Measurements from ENCODE around the gene RPS17.
"Not testable (repeated sequence)": the region's sequence is repeated elsewhere in the genome, so short reads cannot be mapped to it uniquely, and the experiment has no call there.

RPS17 gene

DNA sequence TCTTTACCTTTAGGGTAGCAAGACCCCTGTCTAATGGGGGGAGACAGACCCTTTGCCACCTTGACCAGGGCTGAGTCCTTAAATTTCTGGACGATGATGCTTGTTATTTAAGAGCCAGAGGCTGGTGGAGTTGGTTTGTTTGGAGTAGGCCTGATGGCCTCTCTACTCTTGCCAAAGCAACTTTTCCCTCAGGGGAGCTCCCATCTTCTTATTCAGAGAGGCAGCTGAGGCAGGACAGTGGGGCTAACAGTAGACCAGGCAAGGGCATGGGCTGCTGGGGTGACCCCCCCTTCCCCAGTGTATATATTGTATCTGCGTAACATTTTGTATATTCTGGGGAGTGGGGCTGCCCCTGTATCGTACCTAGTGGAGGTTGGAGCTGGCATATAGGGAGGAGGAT is 10.3 kb downstream of the RPS17 start:
- no peak for ATAC-seq (replicated peaks)
- H3K27me3 Mint-ChIP-seq: no peaks in the 10 kb centered on the region
- H3K27ac Mint-ChIP-seq: no peak overlapping the region
- H3K4me1 Mint-ChIP-seq: peaks cover 19 to 27% of the 10 kb centered on the region in 2 donors
- H3K36me3 Mint-ChIP-seq: peaks cover 26 to 29% of the 10 kb centered on the region in 2 donors
- H3K4me3 Mint-ChIP-seq: no peak overlapping the region
- H3K9me3 Mint-ChIP-seq: peaks cover 0 to 2% of the 10 kb centered on the region in 2 donors
- no peak for DNase-seq

DNA sequence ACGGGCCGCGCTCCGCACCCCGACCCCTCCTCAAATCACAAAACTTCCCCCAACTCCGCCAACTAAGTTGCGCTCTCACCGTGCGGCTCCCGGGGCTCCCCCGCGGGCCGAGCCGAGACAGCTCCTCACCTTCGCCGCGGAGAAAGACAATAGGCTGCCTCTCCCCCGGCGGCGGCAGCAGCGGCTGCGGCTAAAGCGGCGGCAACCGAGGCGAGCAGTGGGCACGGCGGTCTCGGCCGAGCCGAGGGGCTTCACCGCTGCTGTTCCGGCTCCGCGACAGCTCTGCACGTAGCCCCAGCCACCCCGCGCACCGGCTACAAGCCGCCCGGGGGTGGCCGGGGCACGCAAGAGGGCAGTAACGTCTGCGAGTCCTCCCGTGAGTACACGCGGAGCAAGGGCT is 26.7 kb downstream of the RPS17 start:
- not testable (repeated sequence) for H3K27ac Mint-ChIP-seq; H3K9me3 Mint-ChIP-seq; H3K36me3 Mint-ChIP-seq; H3K4me1 Mint-ChIP-seq; H3K27me3 Mint-ChIP-seq; DNase-seq; ATAC-seq (replicated peaks); H3K4me3 Mint-ChIP-seq

DNA sequence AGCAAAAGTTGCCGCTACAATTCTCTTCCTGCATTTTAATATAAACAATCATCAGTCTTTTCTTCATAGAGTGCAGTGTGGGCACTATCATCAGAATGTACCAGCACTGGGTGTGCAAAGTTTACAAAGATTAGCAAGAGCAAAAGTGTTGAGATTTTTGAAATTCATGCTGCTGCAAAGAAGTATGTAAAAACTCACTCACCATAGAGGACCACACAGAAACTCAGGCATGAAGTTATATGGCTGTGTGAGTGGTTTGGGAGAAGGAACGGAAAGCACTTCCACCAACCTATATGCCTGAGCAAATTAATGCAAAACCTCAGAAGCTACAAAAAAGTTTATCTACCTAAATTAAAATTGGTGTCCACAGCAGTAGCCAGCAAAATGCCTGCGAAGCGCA is 32.6 kb downstream of the RPS17 start:
- H3K27ac Mint-ChIP-seq: peak overlapping the region; percentile 1
- ATAC-seq (replicated peaks); H3K36me3 Mint-ChIP-seq; DNase-seq; H3K4me3 Mint-ChIP-seq; H3K27me3 Mint-ChIP-seq; H3K4me1 Mint-ChIP-seq; H3K9me3 Mint-ChIP-seq: not testable (repeated sequence)

DNA sequence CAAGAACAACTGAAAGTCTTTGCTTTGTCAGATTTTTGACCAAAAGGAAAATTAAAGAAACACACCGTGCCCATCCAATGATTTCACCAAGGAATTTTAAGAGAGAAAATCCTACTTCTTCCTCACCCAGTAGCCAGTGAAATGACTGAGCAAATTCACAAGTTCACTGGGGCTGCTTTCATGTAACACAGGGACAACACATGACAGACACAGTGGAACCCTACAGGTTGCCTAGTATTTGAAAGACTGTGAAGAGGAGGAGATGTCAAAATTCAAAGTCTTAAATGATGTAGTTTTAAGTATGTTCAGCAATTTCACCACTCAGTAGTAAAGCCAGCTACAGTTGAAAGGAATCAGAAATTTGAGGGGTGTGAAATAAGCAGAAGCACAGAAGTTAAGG is 33.2 kb downstream of the RPS17 start:
- not testable (repeated sequence) for H3K36me3 Mint-ChIP-seq; DNase-seq; H3K27me3 Mint-ChIP-seq; H3K27ac Mint-ChIP-seq; H3K9me3 Mint-ChIP-seq; H3K4me1 Mint-ChIP-seq; H3K4me3 Mint-ChIP-seq; ATAC-seq (replicated peaks)

DNA sequence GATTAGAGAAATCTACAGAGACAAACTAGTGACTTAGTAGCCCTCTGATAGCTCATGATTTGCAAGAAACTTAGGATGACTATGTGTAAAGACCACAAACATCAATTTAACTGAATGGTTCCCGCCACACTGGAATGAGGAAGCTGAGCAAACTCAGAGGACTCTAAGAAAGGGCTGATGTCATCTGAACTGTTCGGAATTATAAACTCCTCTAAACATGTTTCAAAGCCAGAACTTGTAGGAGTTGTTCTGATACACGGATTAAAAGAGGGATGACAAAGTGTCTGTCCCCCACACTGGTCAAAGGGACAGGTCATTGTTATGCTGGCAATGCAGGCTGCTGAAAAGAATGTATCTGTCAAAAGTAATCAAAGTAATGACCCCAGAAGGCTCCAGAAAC is 34.4 kb downstream of the RPS17 start:
- not testable (repeated sequence) for H3K4me1 Mint-ChIP-seq, DNase-seq, H3K27ac Mint-ChIP-seq, H3K4me3 Mint-ChIP-seq, H3K27me3 Mint-ChIP-seq, H3K36me3 Mint-ChIP-seq, H3K9me3 Mint-ChIP-seq
- peak in 1 of 2 donors; percentile 52 for ATAC-seq (replicated peaks)

DNA sequence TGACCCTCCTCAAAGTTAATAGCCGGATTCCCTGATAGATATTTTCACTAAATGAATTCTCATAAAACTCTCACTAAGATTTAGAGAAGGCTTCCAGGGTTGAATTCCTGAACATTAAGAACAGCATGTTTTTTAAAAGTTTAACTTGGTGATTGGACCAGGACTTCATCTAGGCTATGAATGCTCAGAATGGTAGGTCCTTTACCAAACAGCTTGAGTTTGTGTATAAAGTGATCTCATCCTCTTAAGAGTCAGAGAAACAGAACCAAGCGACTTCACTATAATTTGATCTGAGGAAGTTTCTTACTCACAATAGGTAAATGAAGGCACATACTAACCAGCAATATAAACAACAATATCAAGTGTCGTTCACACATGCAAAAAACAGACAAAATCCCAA is 36.2 kb downstream of the RPS17 start:
- not testable (repeated sequence) for ATAC-seq (replicated peaks); H3K9me3 Mint-ChIP-seq; H3K4me3 Mint-ChIP-seq; H3K4me1 Mint-ChIP-seq; DNase-seq; H3K27me3 Mint-ChIP-seq; H3K36me3 Mint-ChIP-seq; H3K27ac Mint-ChIP-seq

- not testable (repeated sequence) for DNase-seq, H3K36me3 Mint-ChIP-seq, H3K4me3 Mint-ChIP-seq, H3K27me3 Mint-ChIP-seq, H3K27ac Mint-ChIP-seq, H3K9me3 Mint-ChIP-seq, H3K4me1 Mint-ChIP-seq
- ATAC-seq (replicated peaks): peak; percentile 69 to 73
Observed at GRCh38 chr15:82502700-82503339, 37.4 kb downstream of the RPS17 start.

DNA sequence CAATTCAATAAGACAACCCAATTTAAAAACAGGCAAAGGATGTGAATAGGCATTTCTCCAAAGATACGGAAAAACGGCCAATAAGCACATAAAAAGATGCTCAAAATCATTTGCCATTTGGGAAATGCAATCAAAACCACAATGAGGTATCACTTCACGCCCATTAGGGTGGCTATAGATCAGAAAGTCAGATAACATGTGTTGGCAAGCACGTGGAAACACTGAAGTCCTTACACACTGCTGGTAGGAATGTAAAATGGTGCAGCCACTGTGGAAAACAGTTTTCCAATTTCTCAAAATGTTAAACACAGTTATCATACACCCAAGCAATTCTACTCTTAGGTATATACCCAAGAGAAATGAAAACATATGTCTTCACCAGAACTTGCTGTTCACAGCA is 39.5 kb downstream of the RPS17 start:
- H3K4me1 Mint-ChIP-seq; H3K36me3 Mint-ChIP-seq; DNase-seq; H3K27ac Mint-ChIP-seq; H3K4me3 Mint-ChIP-seq; H3K27me3 Mint-ChIP-seq; ATAC-seq (replicated peaks); H3K9me3 Mint-ChIP-seq: not testable (repeated sequence)

DNA sequence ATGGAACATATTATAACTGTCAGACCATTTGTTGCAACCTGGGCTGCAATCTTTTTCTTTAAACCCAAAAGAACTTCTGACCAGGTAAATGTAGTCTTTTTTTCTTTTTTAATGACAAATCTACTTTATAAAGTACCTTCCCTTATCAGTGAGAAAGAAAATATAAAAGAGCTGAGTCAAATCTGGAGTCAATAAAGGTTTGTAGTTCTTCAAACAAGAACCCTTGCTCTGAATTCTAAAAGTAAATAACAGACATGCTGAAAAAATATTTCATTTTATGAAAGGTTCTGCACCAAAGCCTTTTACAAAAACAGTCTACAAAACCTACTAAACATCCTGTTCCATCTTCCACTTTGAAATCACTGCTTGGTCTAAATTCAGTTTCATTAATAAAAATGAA is 42.3 kb downstream of the RPS17 start:
- not testable (repeated sequence) for H3K9me3 Mint-ChIP-seq; H3K27me3 Mint-ChIP-seq; DNase-seq; ATAC-seq (replicated peaks); H3K4me1 Mint-ChIP-seq; H3K4me3 Mint-ChIP-seq; H3K36me3 Mint-ChIP-seq; H3K27ac Mint-ChIP-seq

- H3K4me3 Mint-ChIP-seq; H3K9me3 Mint-ChIP-seq; H3K27ac Mint-ChIP-seq; H3K27me3 Mint-ChIP-seq; ATAC-seq (replicated peaks); DNase-seq; H3K4me1 Mint-ChIP-seq; H3K36me3 Mint-ChIP-seq: not testable (repeated sequence)
Observed at GRCh38 chr15:82488250-82488649, 52.0 kb downstream of the RPS17 start.

DNA sequence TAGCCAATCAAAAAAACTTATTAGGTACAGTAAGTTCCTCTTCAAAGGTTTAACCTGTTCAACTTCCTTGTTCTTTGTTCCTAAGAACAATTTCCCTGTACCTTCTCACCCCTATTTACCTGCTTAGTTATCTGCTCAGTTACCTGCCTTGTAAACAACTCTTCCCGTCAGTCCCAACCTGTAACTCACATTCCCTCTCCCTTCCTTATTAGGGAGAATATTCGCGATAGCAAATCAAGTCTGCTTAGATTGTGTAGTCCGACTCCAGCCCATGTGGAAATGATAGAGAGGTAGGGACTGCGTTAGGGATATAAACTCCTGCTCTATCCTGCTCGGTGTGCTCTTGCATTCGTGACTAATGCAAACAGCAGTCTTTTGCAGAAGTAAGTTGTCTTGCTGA is 53.2 kb downstream of the RPS17 start:
- H3K27me3 Mint-ChIP-seq; ATAC-seq (replicated peaks); H3K27ac Mint-ChIP-seq; H3K9me3 Mint-ChIP-seq; H3K4me3 Mint-ChIP-seq; H3K4me1 Mint-ChIP-seq; DNase-seq; H3K36me3 Mint-ChIP-seq: not testable (repeated sequence)

All from stimulated activated naive B cell treated with anti-CD40 and anti-IgM and Interleukin-4, amounts not matched to agents 10 μg/mL and 1 μg/mL and 100 μg/mL, for 72 hours (primary cell).